ENCODE data around the gene LZTS3. TPM values are rescaled to one million over a fixed set of nuclear protein-coding genes. Genes with fewer than 3 reads are reported as not detected.

The LZTS3 gene
- total and polyA plus RNA-seq, 2 of the 13 experiments (the other 11 are each of a cell fraction or from before 2014, with no cell fraction given), result 10.1 to 31.3 TPM

- TF ChIP-seq JUND (CRISPR knock-in tag; IDR thresholded peaks at IDR 0.05), result 0 out of 2 replicates have a peak, but pooled peaks have one; percentile 47
- peak; percentile 100 for TF ChIP-seq CEBPG (CRISPR knock-in tag; IDR thresholded peaks at IDR 0.05)
- 0 out of 2 replicates have a peak, but pooled peaks have one; percentile 56 for TF ChIP-seq NKX3-1 (CRISPR knock-in tag; IDR thresholded peaks at IDR 0.05)
- peak; percentile 83 for TF ChIP-seq ATF1 (CRISPR knock-in tag; IDR thresholded peaks at IDR 0.05)
- peak; percentile 72 for TF ChIP-seq ZFX (CRISPR knock-in tag; IDR thresholded peaks at IDR 0.05; ENCODE audit: low read depth)
- 0 out of 2 replicates have a peak, but pooled peaks have one; percentile 34 for TF ChIP-seq ZNF121 (CRISPR knock-in tag; IDR thresholded peaks at IDR 0.05)
- TF ChIP-seq MIER3 (CRISPR knock-in tag; IDR thresholded peaks at IDR 0.05; ENCODE audit: borderline replicate concordance), result peak; percentile 81; the same call in 1 of the 2 replicates
- TF ChIP-seq ZKSCAN8 (CRISPR knock-in tag; IDR thresholded peaks at IDR 0.05; ENCODE audit: borderline replicate concordance), result peak; percentile 87
- peak; percentile 76 for TF ChIP-seq YY1 (IDR thresholded peaks at IDR 0.05; ENCODE audit: insufficient read depth, insufficient replicate concordance, low read depth, low read length)
- peak; percentile 92 for TF ChIP-seq ERF (CRISPR knock-in tag; IDR thresholded peaks at IDR 0.05)
- TF ChIP-seq ZNF652 (CRISPR knock-in tag; IDR thresholded peaks at IDR 0.05; ENCODE audit: borderline replicate concordance, low read depth), result peak; percentile 67; the same call in 1 of the 2 replicates
- 0 out of 2 replicates have a peak, but pooled peaks have one; percentile 55 for TF ChIP-seq TOPORS (CRISPR knock-in tag; IDR thresholded peaks at IDR 0.05)
- peak; percentile 83; the same call in 1 of the 2 replicates for TF ChIP-seq KLF11 (CRISPR knock-in tag; IDR thresholded peaks at IDR 0.05)
- TF ChIP-seq ARID3A (IDR thresholded peaks at IDR 0.05; ENCODE audit: low read depth, low read length), result peak; percentile 59; the same call in 1 of the 2 replicates
- TF ChIP-seq REPIN1 (CRISPR knock-in tag; IDR thresholded peaks at IDR 0.05; ENCODE audit: borderline replicate concordance, low read depth), result peak; percentile 75; the same call in 1 of the 2 replicates
- peak; percentile 94 for TF ChIP-seq KDM2A (CRISPR knock-in tag; IDR thresholded peaks at IDR 0.05; ENCODE audit: borderline replicate concordance, low read depth)
- TF ChIP-seq ZNF891 (CRISPR knock-in tag; IDR thresholded peaks at IDR 0.05), result peak; percentile 59; the same call in 1 of the 2 replicates
- TF ChIP-seq ELF3 (CRISPR knock-in tag; IDR thresholded peaks at IDR 0.05), result peak; percentile 50; the same call in 1 of the 2 replicates
- TF ChIP-seq ZNF766 (CRISPR knock-in tag; IDR thresholded peaks at IDR 0.05; ENCODE audit: borderline replicate concordance), result peak; percentile 82; the same call in 1 of the 2 replicates
- TF ChIP-seq SALL1 (CRISPR knock-in tag; IDR thresholded peaks at IDR 0.05), result peak; percentile 72
- 0 out of 2 replicates have a peak, but pooled peaks have one; percentile 43 for TF ChIP-seq KIAA2018 (CRISPR knock-in tag; IDR thresholded peaks at IDR 0.05; ENCODE audit: borderline replicate concordance)
- TF ChIP-seq ZBTB20 (CRISPR knock-in tag; IDR thresholded peaks at IDR 0.05; ENCODE audit: borderline replicate concordance, low read depth), result peak; percentile 42; the same call in 1 of the 2 replicates
These were observed 55.4 kb downstream of the LZTS3 start (continued) for GRCh38 chr20:3117839-3118379.
